A549 (cell line): ENCODE data around the gene ASPA. TPM values are rescaled to one million over a fixed set of nuclear protein-coding genes. Genes with fewer than 3 reads are reported as not detected.

Experiments
- ATAC-seq, 2 experiments: fragments of 200-7000 bp in 1 of 2; fragments of >200 bp in 1 of 2; cut with Nextera tagmentation in 1 of 2; cut with Tn5 transposase in 1 of 2; 3 replicates each; pipeline versions ENCODE4 v1.8.0 to v1.9.1; 2018 to 2020; ENCODE audit warnings: mild to moderate bottlenecking in 1 of 2, moderate library complexity in 1 of 2
- CTCF ChIA-PET: fragments of 300-600 bp; sonication (Branson Sonifier 250); formaldehyde crosslinking; extraction: SDS; loops from one replicate; lab custom pipeline; 2021; ENCODE audit warnings: antibody characterized with exemption, inconsistent platforms; lab: Yijun Ruan, JAX
- POLR2A ChIA-PET: fragments of 350-600 bp; formaldehyde crosslinking; extraction: SDS; loops from one replicate; lab custom pipeline; 2021; ENCODE audit warnings: antibody characterized with exemption, inconsistent platforms; lab: Yijun Ruan, JAX
- DNase-seq, 2 experiments: peaks; one replicate each; pipeline versions ENCODE4 v3.0.0 to v3.0.0-alpha.2; 2011 to 2016; ENCODE audit warnings: low read depth in 1 of 2, low spot score in 1 of 2
- FAIRE-seq: peaks from 2 replicates; lab custom pipeline; 2011; peaks lifted over from hg19 to GRCh38; lab: Jason Lieb, UNC
- H3K27ac ChIP-seq, 2 experiments: fragments of >200 bp; sonication (Bioruptor Twin); formaldehyde crosslinking; 3 replicates each; pipeline ENCODE4 v1.5.1; 2016 to 2017
- H3K4me1 ChIP-seq: fragments of >200 bp; sonication (Bioruptor Twin); formaldehyde crosslinking; 3 replicates; pipeline ENCODE4 v1.6.1; 2016
- H3K4me2 ChIP-seq: fragments of >200 bp; sonication (Bioruptor Twin); formaldehyde crosslinking; 3 replicates; pipeline ENCODE4 v1.6.1; 2016
- H3K4me3 ChIP-seq: fragments of >200 bp; sonication (Bioruptor Twin); formaldehyde crosslinking; 3 replicates; pipeline ENCODE4 v1.5.1; 2016
- H3K9me3 ChIP-seq: fragments of >200 bp; sonication (Bioruptor Twin); formaldehyde crosslinking; 3 replicates; pipeline ENCODE4 v1.6.1; 2016
- CBX8 ChIP-seq: fragments of 200-600 bp; sonication (generic); IDR thresholded peaks from 2 replicates; pipeline ENCODE4 v1.6.1; 2016
- EHMT2 ChIP-seq: fragments of 200-600 bp; sonication (generic); IDR thresholded peaks from 2 replicates; pipeline ENCODE4 v1.6.1; 2016; ENCODE audit warnings: antibody characterized with exemption, low read depth, mild to moderate bottlenecking, moderate library complexity
- ELK1 ChIP-seq: fragments of 150-350 bp; IDR thresholded peaks from 2 replicates; pipeline ENCODE4 v1.6.1; 2014; ENCODE audit warnings: low read depth, mild to moderate bottlenecking, low read length
- GATA3 ChIP-seq: IDR thresholded peaks from 2 replicates; pipeline ENCODE4 v1.6.1; 2012; ENCODE audit warnings: borderline replicate concordance
- HES2 ChIP-seq: fragments of >200 bp; sonication (Bioruptor Twin); formaldehyde crosslinking; IDR thresholded peaks from 2 replicates; pipeline ENCODE4 v1.6.1; 2016
- HOXA7 ChIP-seq: fragments of 250-450 bp; sonication (Bioruptor Pico); IDR thresholded peaks from 2 replicates; pipeline ENCODE4 v1.5.0; 2020; ENCODE audit warnings: mild to moderate bottlenecking, moderate library complexity
- KDM1A ChIP-seq: fragments of 200-600 bp; sonication (generic); IDR thresholded peaks from 2 replicates; pipeline ENCODE4 v1.6.1; 2016; ENCODE audit warnings: low read depth, mild to moderate bottlenecking
- KDM5A ChIP-seq: fragments of 200-600 bp; sonication (generic); IDR thresholded peaks from 2 replicates; pipeline ENCODE4 v1.6.1; 2016; ENCODE audit warnings: antibody characterized with exemption, mild to moderate bottlenecking
- MAFK ChIP-seq: fragments of 450-650 bp; IDR thresholded peaks from 2 replicates; pipeline ENCODE4 v1.6.1; 2014; ENCODE audit not compliant: partially characterized antibody
- NFE2L2 ChIP-seq: fragments of 150-350 bp; conservative IDR thresholded peaks from 2 replicates; pipeline ENCODE4 v1.6.1; 2014; ENCODE audit warnings: low read length
- RAD21 ChIP-seq, 2 experiments: fragments of >200 bp in 1 of 2; sonication (Bioruptor Twin) in 1 of 2; formaldehyde crosslinking in 1 of 2; IDR thresholded peaks in 1 of 2; conservative IDR thresholded peaks in 1 of 2; 2 replicates in 1 of 2; 3 replicates in 1 of 2; pipeline ENCODE4 v1.6.1; 2012 to 2018; ENCODE audit warnings: inconsistent platforms in 1 of 2
- RARB ChIP-seq: fragments of 250-450 bp; sonication (Bioruptor Pico); IDR thresholded peaks from 2 replicates; pipeline ENCODE4 v1.8.0; 2021; ENCODE audit warnings: mild to moderate bottlenecking, moderate library complexity
- RCOR1 ChIP-seq: fragments of 150-350 bp; IDR thresholded peaks from 2 replicates; pipeline ENCODE4 v1.6.1; 2014; ENCODE audit warnings: antibody characterized with exemption, low read length, low read depth
- REST ChIP-seq: fragments of 200-600 bp; sonication (generic); IDR thresholded peaks from 2 replicates; pipeline ENCODE4 v1.6.1; 2016; ENCODE audit warnings: antibody characterized with exemption, mild to moderate bottlenecking, moderate library complexity
- TP53 ChIP-seq: fragments of 250-450 bp; sonication (Bioruptor Pico); IDR thresholded peaks from 2 replicates; pipeline ENCODE4 v1.5.0; 2021; ENCODE audit warnings: mild to moderate bottlenecking, moderate library complexity
- ZC3H11A ChIP-seq: fragments of 450-650 bp; IDR thresholded peaks from 2 replicates; pipeline ENCODE4 v1.6.1; 2014; ENCODE audit warnings: antibody characterized with exemption, mild to moderate bottlenecking
- ZSCAN20 ChIP-seq: fragments of 250-450 bp; sonication (Bioruptor Pico); IDR thresholded peaks from 2 replicates; pipeline ENCODE4 v1.8.0; 2022; ENCODE audit warnings: mild to moderate bottlenecking, moderate library complexity
- WGBS: methylation state at CpG from one replicate; pipeline ENCODE4 v1.1.6; 2017; ENCODE audit errors: missing lambda C conversion rate; 5-methylcytosine and 5-hydroxymethylcytosine counted together
- polyA plus RNA-seq, 4 experiments: library from polyadenylated mRNA; depleted of rRNA in 3 of 4; stranded (reverse); fragments of >200 nt; fragmentation: RNase III in 1 of 4; extraction: RNeasy Plus Mini Kit Qiagen cat#74134 plus additional on column Dnase treatment in 1 of 4; gene quantifications; 2 replicates in 3 of 4; 3 replicates in 1 of 4; pipeline ENCODE4 v1.2.3, GENCODE V29; 2011 to 2017

The ASPA gene
- polyA plus RNA-seq, 2 of the 4 experiments (the other 2 are of a cell fraction) = not detected

GRCh38 chr17:3503285-3503684, 27.5 kb downstream of the ASPA start:
- Histone ChIP-seq H3K4me1 (no peaks in the 10 kb centered on the region), H3K4me2 (no peak overlapping the region), H3K9me3 (peaks cover 2% of the 10 kb centered on the region; the same call in 2 of the 3 replicates), H3K27ac (no peak overlapping the region), H3K4me3 (no peak overlapping the region)
- DNase-seq (no peak), FAIRE-seq (no peak), ATAC-seq (no peak)
- WGBS = 26% methylated on average over 1 of the region's 1 CpG
- TF ChIP-seq RAD21 (conservative IDR thresholded peaks at IDR 0.05 in 1 of 2, IDR thresholded peaks at IDR 0.05 in 1 of 2) (no peak), MAFK (no peak), GATA3 (no peak)
- ChIA-PET CTCF (interaction anchor here (0.8 kb wide), 1 partner anchor 9 kb away, joined by 3 read pairs; no protein-coding TSS in a partner anchor), POLR2A (no interaction called here)

GRCh38 chr17:3505008-3505407, 29.2 kb downstream of the ASPA start:
- no peaks in the 10 kb centered on the region for H3K4me1 ChIP-seq
- whole genome bisulfite sequencing = 85% methylated on average over 7 of the region's 7 CpGs
- peaks cover 2% of the 10 kb centered on the region; the same call in 2 of the 3 replicates for H3K9me3 ChIP-seq
- no peak for ATAC-seq
- H3K27ac ChIP-seq = no peak overlapping the region
- no peak for DNase-seq
- ChIA-PET POLR2A (interaction anchor here (0.6 kb wide), 1 partner anchor 9 kb away, joined by 4 read pairs; no protein-coding TSS in a partner anchor), CTCF (no interaction called here)
- H3K4me2 ChIP-seq = no peak overlapping the region
- FAIRE-seq = no peak
- no peak for TF ChIP-seq RCOR1
- no peak for TF ChIP-seq ELK1
- no peak for TF ChIP-seq EHMT2
- no peak for TF ChIP-seq TP53 (CRISPR knock-in tag)
- no peak overlapping the region for H3K4me3 ChIP-seq

GRCh38 chr17:3506054-3506453, 30.3 kb downstream of the ASPA start:
- FAIRE-seq (no peak), DNase-seq (no peak), ATAC-seq (no peak)
- H3K27ac ChIP-seq = no peak overlapping the region
- no peaks in the 10 kb centered on the region; the same call in 1 of the 3 replicates for H3K9me3 ChIP-seq
- H3K4me2 ChIP-seq = no peak overlapping the region
- 43% methylated on average over 2 of the region's 2 CpGs for WGBS
- ChIA-PET CTCF (no interaction called here), POLR2A (no interaction called here)
- no peaks in the 10 kb centered on the region for H3K4me1 ChIP-seq
- H3K4me3 ChIP-seq = no peak overlapping the region
- TF ChIP-seq ZC3H11A (no peak), HOXA7 (CRISPR knock-in tag) (no peak), NFE2L2 (no peak), CBX8 (no peak), ZSCAN20 (CRISPR knock-in tag) (no peak), HES2 (no peak), RARB (CRISPR knock-in tag) (no peak), EHMT2 (no peak), KDM5A (no peak), KDM1A (no peak), REST (no peak)
